ENCODE measurements around the gene LIMA1.

DNA sequence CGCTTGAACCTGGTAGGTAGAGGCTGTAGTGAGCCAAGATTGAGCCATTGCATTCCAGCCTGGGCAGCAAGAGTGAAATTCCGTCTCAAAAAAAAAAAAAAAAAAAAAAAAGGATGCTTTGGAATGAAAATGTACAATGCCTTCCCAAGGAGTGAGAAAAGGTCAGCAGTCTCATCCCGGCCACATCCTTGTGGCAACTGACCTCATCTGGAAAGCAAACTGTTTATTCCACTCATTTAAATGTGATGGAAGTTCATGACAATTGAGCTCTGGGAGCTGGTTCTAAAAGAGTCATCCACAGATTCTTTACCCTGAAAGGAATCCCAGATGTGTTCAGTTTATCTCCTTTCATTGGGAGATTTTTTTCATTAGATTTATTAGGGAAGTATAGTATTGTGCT lies 19.4 kb upstream of the LIMA1 start:
- TF ChIP-seq, protein P1, sequence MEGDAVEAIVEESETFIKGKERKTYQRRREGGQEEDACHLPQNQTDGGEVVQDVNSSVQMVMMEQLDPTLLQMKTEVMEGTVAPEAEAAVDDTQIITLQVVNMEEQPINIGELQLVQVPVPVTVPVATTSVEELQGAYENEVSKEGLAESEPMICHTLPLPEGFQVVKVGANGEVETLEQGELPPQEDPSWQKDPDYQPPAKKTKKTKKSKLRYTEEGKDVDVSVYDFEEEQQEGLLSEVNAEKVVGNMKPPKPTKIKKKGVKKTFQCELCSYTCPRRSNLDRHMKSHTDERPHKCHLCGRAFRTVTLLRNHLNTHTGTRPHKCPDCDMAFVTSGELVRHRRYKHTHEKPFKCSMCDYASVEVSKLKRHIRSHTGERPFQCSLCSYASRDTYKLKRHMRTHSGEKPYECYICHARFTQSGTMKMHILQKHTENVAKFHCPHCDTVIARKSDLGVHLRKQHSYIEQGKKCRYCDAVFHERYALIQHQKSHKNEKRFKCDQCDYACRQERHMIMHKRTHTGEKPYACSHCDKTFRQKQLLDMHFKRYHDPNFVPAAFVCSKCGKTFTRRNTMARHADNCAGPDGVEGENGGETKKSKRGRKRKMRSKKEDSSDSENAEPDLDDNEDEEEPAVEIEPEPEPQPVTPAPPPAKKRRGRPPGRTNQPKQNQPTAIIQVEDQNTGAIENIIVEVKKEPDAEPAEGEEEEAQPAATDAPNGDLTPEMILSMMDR (IDR thresholded peaks at IDR 0.05): no peak
- no peak for TF ChIP-seq POLR2A (IDR thresholded peaks at IDR 0.05)

Data from lower leg skin (tissue), 3 donors.